Stimulated activated CD4-positive, alpha-beta T cell treated with anti-CD3 and anti-CD28 coated beads, Interleukin-1b, Interleukin-23, amount 100 ng/mL, for 48 hours (primary cell): ENCODE measurements around the gene TTLL5.
"Not testable (repeated sequence)": the region's sequence is repeated elsewhere in the genome, so short reads cannot be mapped to it uniquely, and the experiment has no call there.

Experiments used
- DNase-seq: peaks from one replicate; pipeline ENCODE4 v3.0.0-alpha.2; 2020

The TTLL5 gene

DNA sequence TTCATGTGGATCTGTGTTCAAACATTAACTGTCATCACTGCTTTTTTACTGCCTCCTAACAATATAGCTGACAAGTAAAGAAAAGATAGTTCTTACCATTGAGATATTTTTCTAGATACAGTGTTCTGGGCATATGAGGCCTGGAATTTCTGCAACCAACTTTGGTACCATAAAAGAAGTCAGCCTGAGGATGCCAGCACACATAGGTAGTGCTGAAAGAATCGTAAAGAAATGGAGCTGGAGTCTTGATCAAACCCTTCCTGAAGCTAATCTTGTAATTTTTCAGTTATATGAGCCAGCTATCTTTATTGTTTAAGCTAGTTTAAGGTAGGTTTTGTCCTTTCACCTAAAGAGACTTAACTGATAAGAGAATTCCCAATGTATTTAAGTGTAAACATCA lies 11.7 kb upstream of the TTLL5 start:
- no peak for DNase-seq

DNA sequence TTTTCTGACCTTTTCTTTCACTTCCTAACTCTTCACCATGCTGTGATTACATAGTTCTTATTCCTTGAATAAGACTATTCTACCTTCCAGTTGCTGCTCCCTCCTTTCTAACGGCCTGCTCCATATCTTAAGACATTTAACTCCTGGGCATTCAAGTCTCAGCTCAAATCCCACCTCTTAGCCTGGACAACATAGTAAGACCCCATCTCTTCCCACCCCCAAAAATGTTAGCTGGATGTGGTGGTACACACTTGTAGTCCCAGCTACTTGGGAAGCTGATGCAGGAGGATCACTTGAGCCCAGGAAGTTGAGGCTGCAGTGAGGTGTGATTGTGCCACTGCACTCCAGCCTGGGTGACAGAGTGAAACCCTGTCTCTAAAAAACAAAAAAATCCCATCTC lies 11.3 kb upstream of the TTLL5 start:
- no peak for DNase-seq

DNA sequence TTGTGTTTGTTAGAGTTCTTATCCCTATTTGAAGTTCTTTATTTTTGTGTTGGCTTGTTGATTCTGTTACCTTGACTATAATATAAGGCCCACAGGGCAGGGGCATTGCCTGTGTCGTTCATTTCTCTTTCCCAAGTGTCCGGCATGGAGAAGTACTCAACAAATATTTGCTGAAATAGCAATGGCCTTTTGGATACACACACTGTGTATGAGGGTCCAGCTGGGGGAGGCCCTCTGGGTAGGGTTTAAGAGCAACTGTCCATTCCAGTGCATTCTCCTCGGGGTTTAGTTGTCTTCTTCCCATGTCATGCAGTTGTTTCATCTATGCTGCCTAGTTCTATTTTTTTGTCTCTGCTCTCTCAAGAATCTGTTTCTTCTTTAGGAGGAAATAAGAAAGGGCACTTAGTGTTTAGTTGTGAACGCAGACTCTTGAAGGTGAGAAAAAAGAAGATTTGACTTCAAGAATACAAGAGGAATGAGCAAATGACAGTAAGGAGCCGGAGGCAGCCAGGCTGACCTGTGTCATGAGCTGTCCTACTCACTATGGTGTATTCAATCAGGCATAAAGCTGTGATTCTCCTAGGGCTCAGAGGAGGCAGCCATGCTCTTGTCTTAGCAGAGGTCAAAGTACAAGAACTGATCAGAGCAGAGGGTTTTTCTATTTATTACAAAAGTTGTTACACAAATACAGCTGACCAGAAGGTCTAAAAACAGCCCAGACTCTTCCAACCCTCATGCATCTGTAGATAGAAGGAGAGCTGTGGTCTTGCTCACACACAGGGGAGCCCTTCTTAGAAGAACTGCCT lies 10.6 kb upstream of the TTLL5 start:
- no peak for DNase-seq

DNA sequence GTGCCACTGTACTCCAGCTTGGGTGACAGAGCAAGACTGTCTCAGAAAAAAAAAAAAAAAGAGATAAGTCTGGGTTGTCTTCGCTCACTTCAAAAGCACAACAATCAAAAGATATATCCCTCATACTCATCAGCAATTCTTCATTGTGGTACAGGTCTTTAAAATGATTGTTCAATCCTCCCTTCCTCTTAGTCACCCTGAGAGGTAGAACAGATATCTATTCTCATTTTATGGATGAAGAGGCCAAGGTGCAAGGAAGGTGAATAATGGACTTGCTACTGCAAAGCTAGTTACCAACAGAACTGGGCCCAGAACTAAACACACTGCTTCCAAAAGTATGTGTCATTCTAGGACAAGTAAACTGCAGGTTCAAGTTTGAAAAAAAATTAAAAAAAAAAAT lies 7.5 kb upstream of the TTLL5 start:
- DNase-seq = no peak

DNA sequence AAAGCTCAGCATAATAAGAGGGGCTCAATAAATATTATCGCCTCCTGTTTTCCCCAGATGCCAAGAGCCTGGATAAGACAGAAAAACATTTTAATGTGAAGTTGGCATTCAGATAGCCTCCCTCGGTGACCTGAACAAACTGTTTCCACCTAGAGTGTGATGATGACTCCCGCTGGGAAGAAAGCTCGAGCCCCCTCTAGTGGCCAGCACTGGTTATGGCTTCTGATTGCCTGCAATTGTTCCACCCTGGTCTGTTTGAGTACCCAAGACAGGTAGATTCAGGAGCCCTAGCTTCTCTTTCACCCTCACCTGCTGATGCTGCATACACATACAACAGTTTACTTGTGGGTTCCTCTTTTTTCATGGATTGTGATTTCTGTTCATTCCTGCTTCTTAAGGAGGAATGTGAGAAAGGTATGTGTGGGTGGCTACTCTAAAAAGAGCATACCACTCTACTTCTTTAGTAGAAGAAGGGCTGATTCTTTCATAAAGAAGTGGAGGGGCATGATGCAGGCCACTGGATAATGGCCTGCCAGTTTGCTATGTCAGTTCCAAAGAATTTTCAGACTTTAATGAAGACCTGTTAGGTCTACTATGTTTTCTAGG lies 6.8 kb upstream of the TTLL5 start:
- peak; percentile 79 for DNase-seq

DNA sequence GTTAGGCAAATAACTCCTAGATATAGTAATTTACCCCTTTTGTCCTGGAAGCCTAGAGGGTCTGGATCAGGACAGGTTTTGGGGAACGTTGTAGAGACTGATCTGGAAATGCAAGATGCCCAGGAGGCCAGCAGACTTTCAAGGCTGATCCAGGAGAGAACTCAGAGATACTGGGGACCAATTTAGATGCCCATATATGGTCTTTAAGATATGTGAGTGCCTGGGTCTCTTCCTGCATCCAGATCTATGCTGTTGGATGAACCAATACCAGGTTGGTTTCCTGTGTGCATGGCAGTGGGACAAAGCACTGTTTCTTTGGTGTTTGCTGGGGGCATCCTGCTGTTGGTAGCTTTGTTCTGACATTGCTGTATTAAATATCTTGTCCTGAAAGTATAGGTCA lies 5.8 kb upstream of the TTLL5 start:
- no peak for DNase-seq

DNA sequence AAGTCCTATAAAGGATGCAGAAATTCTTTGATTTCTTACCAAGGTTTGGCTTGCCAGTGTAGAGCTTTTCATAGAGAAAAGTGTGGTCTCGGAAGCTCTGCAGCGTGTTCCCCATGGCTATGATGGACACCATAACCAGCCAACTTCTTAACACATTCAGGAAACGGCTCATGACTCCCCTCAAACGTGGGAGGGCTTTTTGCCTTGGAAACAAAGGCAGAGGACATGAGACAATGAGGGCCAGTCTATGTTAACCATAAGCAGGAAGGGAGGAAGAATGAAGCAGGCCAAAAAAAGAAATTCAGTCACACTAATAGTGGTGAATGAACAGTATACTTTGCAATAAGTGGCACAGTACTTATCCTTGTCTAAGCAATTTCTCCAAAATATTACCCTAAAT lies 3.7 kb upstream of the TTLL5 start:
- no peak for DNase-seq

DNA sequence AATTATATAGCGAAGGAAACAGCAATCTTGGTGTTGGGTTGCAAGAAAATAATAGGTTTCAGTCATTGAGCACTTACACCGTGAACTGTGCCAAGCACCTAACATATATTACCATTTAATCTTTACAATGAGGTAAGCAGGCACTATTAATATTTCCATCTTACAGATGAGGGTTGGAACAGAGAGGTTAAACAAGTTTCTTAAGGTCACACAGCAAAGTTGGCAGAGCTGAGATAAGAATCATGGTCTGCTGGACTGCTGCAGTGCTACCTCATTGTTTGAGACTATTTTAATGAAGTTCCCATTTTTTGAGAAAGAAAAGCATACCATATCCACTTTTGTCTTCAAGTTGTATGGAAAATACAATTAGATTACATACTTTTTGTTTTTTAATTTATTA lies 2.1 kb upstream of the TTLL5 start:
- no peak for DNase-seq

DNA sequence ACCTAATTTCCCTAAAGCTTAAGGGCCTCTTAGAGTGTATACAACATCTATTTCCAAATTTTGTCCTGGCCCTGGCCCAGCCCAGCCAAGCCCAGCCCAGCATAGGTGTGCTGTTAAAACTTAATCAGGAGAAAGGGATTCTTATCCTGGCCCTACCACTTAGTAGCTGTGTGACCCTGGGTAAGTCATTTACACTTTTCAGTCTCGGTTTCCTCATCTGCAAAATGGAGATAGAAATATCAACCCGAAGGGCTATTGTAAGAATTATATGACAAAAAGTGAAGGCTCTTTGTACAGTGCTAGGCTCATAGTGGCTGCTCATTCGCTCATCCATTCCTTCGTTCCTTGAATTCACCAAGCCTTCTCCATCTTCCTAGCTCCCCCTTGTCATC lies 812 bp upstream of the TTLL5 start:
- DNase-seq = no peak

DNA sequence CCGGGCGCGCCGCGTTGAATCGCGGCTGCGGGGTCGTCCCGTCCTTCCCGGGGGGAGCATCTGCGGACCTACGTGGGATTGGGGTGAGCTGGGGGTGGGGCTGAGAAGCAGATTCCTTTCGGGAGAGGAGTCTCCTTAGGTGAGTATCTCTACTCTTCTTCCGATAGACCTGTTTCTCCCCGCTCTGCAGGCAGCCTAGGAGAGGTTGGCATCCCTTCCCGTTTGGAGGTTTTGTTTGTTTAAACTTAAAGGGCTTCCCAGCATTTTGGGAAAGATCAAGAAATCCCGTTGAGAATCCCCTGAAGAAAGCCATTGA lies 411 bp downstream of the TTLL5 start:
- DNase-seq = no peak

DNA sequence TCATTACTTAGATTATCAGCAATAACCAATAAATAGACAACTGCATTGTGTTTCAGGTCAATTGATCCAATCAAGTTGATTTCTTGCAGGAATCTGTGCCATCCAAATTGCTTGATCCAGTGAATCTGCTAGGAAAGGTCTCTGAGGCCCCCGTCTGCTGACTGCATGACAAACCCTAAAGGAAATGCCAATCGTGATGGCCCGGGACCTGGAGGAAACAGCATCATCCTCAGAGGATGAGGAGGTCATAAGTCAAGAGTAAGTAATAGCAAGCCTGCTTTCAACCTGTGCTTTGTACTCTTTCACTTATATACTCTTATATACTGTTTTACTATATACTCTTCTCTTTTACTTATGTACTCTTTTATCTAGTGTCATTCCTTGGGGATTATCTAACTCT lies 1.9 kb downstream of the TTLL5 start:
- DNase-seq = no peak

DNA sequence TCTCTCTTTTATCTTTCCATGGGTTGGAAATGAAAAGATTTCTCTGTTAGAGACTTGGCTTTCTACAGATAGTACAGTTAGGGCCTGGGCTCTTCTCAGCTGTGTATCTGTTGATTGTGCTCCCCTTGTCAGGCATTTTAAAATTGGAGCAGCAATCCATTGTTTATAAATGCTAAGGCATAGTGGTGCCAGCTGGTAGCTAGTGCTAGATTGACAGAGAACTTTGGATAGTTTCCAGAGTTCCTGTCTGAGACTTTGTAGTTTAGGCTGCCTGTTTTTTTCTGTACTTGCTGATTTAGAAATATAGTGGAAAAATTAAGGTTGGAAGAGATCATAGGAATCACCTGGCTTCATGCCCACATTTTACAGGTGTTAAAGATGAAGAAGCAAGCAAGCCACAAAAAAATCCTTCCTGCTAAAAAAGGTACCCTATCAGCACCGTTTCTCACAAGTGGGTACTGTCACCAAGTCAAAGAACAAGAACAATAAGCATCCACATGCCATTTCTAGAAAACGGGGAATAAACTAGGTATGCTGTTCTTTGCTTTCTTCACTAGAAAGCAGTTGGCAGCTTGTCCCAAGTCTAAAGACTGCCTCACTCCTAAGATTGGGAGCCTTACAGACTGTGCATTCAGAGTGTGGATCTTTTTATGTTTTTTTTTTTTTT lies 6.2 kb downstream of the TTLL5 start:
- DNase-seq = no peak

DNA sequence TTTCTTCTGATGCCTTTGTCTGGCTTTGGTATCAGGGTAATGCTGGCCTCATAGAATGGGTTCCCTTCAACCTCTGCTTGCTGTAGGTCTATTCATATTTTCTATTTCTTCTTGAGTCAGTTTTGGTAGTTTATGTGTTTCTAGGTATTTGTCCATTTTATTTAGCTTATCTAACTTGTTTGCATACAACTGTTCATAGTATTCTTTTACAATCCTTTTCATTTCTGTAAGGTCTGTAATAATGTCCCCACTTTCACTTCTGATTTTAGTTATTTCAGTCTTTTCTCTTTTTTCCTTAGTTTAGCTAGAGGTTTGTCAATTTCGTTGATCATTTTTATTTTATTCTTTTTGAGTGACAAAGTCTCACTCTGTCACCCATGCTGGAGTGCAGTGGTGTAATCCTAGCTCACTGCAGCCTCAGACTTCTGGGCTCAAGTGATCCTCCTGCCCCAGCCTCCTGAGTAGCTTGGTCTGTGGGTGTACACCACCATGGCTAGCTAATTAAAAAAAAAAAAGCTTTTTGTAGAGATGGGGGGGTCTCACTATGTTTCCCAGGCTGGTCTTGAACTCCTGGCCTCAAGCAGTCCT lies 11.7 kb downstream of the TTLL5 start:
- no peak for DNase-seq

DNA sequence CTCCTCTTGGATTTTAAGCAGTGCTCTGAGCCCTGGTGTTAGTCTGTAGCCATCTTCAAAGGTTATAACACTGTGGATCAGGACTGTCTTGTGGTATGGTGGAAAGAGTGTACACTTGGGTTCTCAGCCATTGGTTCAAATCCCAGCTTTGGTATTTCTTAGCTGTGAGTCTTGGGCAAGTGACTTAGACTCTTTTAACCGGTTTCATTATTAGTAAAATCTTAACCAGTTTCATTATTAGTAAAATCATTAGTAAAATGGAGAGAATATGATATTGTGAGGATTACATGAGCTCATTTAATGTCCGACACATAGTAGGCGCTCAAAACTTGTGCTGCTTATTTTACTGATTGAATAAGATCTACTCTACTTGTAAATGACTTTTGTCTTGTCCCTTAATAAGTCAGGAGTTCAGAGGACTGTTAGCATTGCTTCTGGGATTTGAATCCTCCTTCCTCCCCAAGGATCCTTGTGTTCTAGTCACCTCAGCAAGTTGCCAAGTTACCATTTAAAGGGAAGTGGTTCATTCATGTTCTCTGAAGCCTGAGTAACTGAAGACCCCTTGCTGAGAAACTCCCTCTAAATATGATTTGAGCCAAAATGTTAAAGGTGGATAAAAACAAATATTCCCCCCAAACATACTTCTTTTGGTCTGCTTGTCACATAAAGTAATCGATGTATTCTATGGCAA lies 12.4 kb downstream of the TTLL5 start:
- DNase-seq = no peak

DNA sequence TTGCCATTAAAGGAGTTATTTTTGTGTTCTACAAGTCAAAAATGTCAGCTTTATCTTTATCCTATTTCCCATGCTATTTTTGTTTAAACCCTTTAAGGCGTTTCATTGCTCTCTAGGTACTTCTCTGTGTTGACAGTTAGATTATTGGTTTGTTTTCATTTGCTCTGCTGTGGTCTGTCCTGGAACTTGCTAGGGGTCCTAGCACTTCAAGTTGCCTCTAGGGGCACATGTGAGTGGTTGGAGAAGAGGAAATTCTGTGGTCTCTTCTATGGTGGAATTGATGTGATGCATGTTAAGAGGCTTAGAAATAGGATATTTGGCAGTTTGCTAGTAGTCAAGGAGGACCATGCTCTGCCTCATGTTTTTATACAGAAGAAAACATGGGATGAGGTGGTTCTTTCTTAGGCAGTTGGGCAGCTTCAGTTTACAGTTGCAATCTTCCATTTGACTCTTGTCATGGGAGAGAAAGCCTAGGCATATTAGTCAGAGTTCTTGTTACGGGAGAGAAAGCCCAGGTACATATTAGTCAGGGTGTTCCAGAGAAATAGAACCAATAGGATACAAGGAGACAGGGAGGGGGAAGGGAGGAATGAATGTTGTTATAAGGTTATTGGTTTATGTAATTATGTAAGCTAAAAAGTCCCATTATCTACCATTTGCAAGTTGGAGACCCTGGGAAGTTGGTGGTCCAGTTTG lies 14.4 kb downstream of the TTLL5 start:
- no peak for DNase-seq

DNA sequence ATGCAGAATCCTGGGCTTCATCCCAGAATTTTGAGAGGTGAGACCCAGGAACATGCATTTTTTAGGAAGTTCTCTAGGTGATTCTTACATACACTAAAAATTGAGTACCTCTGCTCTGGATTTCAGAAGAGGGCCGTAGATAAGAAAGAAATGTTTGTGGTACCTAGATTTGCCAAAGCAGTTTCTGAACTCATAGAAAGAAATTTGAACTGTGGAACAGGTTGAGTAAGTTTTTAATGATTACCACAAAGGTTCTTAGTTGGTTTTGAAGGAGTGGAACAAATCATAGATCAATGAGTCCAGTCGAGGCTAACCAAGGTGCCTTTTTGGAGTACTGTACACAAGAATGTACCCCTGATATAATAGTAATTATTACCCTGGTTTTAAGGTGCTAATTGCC lies 24.9 kb downstream of the TTLL5 start:
- no peak for DNase-seq

DNA sequence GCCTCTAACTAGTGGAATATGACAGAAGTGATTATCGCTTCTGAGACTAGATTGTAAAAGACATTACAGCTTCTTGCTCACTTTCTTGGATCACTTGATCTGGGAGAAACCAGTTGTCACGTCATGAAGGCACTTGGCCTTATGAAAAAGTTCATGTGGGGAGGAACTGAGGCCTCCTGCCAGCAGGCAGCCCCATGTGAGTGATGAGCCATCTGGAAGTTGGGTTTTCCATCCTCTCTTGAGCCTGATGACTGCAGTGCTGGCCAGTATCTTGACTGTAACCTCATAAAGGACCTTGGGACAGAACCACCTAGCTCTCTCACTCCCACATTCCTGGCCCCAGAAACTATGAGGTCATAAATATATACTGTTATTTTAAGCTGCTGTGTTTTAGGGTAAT lies 28.0 kb downstream of the TTLL5 start:
- DNase-seq = no peak

DNA sequence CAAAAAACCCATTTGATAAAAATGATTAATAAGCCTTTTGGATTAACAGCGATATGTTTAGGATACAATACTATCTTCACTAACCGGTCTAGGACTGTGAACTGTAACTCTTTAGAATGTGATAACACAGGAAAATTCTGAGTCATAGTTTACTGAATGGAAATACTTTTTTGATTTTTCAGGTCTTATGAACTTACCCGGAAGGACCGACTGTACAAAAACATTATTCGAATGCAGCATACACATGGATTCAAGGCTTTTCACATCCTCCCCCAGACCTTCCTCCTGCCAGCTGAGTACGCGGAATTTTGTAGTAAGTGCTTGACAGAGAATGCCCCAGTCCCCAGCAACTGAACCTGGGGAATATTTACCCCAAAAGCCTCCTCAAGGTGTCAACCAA lies 29.0 kb downstream of the TTLL5 start:
- DNase-seq = no peak

DNA sequence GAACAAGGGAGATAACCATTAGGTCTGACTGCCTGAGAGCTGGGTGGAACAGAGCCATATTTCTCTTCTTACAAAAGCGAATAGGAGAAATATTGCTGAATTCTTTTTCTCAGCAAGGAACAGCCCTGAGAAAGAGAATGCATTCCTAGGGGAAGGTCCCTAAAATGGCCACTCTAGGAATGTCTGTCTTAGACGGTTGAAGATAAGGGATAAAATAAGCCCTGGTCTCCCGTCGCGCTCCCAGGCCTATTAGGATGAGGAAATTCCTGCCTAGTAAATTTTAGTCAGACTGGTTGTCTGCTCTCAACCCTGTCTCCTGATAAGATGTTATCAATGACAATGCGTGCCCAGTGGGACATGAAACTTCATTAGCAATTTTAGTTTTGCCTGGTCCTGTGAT lies 34.0 kb downstream of the TTLL5 start:
- DNase-seq = not testable (repeated sequence)

DNA sequence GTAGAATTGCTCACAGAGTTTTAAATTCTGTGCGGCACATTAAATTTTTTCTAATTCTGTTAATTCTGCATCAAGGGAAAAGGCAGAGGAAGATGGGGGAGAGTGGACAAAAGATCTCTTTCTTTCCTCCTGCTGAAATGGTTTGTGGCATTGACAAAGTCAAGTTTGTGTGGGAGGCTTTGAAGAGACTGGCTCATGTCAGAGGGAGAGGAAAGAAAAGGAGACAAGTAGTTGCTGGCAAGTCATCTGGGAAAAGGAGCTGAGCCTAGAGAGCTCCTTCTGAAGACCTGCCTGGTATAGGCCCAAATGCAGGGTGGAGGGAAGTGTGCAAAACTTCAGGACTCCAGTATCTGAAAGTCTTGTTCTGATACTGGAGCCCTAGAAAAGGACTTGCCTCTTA lies 36.3 kb downstream of the TTLL5 start:
- DNase-seq = no peak

DNA sequence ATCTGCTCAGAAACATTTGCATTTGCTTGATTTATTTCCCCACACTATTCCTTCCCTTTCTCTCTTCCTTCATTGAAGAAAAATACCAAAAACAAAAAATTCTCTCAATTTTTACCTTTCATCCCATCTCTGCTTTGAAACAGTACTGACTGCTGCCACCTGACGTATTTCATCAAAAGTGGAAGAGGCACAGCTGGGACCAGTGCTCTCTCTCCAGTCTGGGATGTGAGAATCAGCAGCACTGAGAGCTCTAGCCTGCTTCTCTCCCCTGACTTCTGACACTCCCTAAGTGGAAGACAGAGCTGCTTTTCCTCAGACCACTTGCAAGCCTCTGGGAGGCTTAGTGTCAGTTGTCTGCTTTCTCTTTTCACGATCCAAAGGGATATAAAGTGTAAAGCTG lies 36.9 kb downstream of the TTLL5 start:
- no peak for DNase-seq

DNA sequence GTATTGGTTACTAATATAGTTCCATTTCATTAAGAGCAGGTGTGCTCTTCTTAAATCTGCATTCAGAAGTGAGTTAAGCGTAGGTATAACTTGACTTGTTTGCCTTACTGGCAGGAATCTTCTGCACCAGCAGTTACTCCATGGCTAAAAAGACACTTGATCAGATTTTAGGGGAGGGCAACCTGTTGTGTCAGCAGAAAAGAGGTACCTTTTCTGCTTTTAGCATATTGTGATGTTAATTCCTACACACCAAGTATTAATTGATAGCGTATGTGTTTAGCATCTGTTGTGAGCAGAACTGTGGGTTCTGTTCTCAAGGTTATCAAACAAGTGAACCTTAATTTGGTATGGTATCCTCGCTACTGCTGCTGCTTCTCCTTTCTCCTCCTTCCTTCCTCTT lies 38.3 kb downstream of the TTLL5 start:
- DNase-seq = no peak

DNA sequence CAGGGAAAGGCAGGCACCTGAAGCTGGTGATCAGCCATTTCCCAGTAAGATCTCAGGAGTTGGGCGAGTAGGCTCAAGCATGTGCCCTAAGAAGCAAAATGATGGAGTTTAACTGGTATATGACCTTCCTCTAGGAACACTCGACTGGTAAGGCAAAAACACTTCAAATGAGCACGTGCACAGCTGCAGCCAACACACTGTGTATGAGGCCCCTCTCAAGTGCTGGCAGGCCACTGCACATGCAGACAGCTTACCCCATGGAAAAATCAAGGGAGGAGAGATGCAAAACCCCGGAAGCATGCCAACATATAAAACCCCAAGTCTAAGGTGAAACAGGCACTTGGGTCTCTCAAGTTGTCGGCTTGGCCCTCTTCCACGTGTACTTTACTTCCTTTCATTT lies 39.2 kb downstream of the TTLL5 start:
- DNase-seq = no peak
